Measurements from ENCODE around the gene ACTR2. TPM values are rescaled to one million over a fixed set of nuclear protein-coding genes. Genes with fewer than 3 reads are reported as not detected.

Gene ACTR2
- total RNA-seq, 1 experiment from 2014 or later, result 199 TPM

DNA sequence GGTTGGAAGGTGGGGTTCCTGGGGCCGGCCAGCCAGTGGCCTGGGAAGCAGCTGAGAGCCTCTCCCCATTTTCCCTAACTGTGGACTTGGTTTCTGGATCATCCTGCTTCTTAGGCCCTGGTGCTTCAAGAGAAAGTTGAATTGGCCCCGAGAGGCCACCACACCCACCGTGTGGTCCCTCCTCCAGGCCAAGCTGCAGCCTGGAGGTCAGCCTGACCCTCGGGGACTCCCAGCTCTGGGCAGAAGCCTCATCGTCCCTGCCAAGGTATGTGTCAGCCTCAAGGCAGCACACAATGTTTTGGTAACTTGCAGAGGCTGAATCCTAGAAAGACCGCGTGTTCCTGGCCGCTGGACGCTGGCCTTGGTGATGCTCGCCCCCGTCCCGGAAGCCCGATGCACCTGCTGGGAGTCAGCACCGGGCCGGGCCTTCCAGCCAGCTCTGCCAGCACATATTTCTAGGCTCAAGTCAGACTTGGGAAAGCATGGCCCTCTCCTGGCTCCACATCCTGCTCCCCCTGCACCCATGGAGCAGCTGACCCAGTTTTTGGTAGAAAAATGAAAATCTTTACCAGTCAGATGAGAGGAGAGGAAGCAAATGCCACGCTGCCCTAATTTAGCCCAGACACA lies 72.6 kb downstream of the ACTR2 start:
- Histone ChIP-seq H3K27me3 (ENCODE audit: insufficient read depth, low read length) (no peaks in the 10 kb centered on the region), H3K4me3 (replicated peaks in 1 of 2; ENCODE audit: low read depth in 1 of 2, low read length in 2 of 2) (no peak overlapping the region), H3K4me2 (ENCODE audit: low read length) (no peak overlapping the region), H3K9ac (ENCODE audit: low read length) (no peak overlapping the region), H3K9me3 (ENCODE audit: control insufficient read depth in 1 of 2, insufficient read depth in 1 of 2, low read depth in 1 of 2, low read length in 2 of 2) (no peaks in the 10 kb centered on the region), H3K9me2 (ENCODE audit: insufficient read depth) (no peaks in the 10 kb centered on the region), H4K20me1 (ENCODE audit: insufficient read depth) (no peaks in the 10 kb centered on the region), H3K36me3 (ENCODE audit: control insufficient read depth in 1 of 2, insufficient read depth in 2 of 2, low read length in 2 of 2) (no peaks in the 10 kb centered on the region; a peak in 1 of 4 replicates), H3K79me2 (ENCODE audit: insufficient read depth, low read length) (no peaks in the 10 kb centered on the region), H2AFZ (ENCODE audit: low read depth, low read length, poor library complexity, severe bottlenecking) (no peak overlapping the region), H3K27ac (ENCODE audit: low read depth, low read length) (no peak overlapping the region), H3K4me1 (ENCODE audit: control insufficient read depth in 1 of 2, insufficient read depth in 2 of 2, low read length in 2 of 2) (peaks cover 4 to 6% of the 10 kb centered on the region in 2 experiments)
- ChIA-PET POLR2A (no interaction called here), RAD21 (ENCODE audit: low non-redundant PET in 1 of 2, low total read pairs in 2 of 2, uncharacterized antibody in 2 of 2, unreplicated experiment in 2 of 2) (no interaction called here), CTCF (no interaction called here)
- no peak for ATAC-seq
- BruUV-seq (replicated peaks), result no TSS peak
- DNase-seq (ENCODE audit: low read depth, low spot score), result no peak
- TF ChIP-seq RAD21 (IDR thresholded peaks at IDR 0.05; ENCODE audit: low read depth), result no peak
- TF ChIP-seq EZH2 (IDR thresholded peaks at IDR 0.05), result no peak
- no peak for TF ChIP-seq JUND (IDR thresholded peaks at IDR 0.05)
- TF ChIP-seq, protein P1, sequence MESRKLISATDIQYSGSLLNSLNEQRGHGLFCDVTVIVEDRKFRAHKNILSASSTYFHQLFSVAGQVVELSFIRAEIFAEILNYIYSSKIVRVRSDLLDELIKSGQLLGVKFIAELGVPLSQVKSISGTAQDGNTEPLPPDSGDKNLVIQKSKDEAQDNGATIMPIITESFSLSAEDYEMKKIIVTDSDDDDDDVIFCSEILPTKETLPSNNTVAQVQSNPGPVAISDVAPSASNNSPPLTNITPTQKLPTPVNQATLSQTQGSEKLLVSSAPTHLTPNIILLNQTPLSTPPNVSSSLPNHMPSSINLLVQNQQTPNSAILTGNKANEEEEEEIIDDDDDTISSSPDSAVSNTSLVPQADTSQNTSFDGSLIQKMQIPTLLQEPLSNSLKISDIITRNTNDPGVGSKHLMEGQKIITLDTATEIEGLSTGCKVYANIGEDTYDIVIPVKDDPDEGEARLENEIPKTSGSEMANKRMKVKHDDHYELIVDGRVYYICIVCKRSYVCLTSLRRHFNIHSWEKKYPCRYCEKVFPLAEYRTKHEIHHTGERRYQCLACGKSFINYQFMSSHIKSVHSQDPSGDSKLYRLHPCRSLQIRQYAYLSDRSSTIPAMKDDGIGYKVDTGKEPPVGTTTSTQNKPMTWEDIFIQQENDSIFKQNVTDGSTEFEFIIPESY (IDR thresholded peaks at IDR 0.05; ENCODE audit: extremely low read depth, insufficient replicate concordance, low read length), result no peak
- TF ChIP-seq, protein P2, sequence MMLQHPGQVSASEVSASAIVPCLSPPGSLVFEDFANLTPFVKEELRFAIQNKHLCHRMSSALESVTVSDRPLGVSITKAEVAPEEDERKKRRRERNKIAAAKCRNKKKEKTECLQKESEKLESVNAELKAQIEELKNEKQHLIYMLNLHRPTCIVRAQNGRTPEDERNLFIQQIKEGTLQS (IDR thresholded peaks at IDR 0.05), result no peak
- TF ChIP-seq ELF1 (IDR thresholded peaks at IDR 0.05; ENCODE audit: borderline replicate concordance, low read depth), result no peak
- no peak for TF ChIP-seq SIN3A (IDR thresholded peaks at IDR 0.05; ENCODE audit: low read depth)
- TF ChIP-seq YY1 (IDR thresholded peaks at IDR 0.05; ENCODE audit: extremely low read depth, insufficient replicate concordance, low read depth, low read length), result no peak
- TF ChIP-seq SP1 (IDR thresholded peaks at IDR 0.05; ENCODE audit: low read depth), result no peak
- TF ChIP-seq, protein P3, sequence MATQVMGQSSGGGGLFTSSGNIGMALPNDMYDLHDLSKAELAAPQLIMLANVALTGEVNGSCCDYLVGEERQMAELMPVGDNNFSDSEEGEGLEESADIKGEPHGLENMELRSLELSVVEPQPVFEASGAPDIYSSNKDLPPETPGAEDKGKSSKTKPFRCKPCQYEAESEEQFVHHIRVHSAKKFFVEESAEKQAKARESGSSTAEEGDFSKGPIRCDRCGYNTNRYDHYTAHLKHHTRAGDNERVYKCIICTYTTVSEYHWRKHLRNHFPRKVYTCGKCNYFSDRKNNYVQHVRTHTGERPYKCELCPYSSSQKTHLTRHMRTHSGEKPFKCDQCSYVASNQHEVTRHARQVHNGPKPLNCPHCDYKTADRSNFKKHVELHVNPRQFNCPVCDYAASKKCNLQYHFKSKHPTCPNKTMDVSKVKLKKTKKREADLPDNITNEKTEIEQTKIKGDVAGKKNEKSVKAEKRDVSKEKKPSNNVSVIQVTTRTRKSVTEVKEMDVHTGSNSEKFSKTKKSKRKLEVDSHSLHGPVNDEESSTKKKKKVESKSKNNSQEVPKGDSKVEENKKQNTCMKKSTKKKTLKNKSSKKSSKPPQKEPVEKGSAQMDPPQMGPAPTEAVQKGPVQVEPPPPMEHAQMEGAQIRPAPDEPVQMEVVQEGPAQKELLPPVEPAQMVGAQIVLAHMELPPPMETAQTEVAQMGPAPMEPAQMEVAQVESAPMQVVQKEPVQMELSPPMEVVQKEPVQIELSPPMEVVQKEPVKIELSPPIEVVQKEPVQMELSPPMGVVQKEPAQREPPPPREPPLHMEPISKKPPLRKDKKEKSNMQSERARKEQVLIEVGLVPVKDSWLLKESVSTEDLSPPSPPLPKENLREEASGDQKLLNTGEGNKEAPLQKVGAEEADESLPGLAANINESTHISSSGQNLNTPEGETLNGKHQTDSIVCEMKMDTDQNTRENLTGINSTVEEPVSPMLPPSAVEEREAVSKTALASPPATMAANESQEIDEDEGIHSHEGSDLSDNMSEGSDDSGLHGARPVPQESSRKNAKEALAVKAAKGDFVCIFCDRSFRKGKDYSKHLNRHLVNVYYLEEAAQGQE (IDR thresholded peaks at IDR 0.05; ENCODE audit: low read depth), result no peak
- intact Hi-C loops (cut with micrococcal nuclease), result no loop called here
